ENCODE results near the gene AFTPH.

The AFTPH gene

DNA sequence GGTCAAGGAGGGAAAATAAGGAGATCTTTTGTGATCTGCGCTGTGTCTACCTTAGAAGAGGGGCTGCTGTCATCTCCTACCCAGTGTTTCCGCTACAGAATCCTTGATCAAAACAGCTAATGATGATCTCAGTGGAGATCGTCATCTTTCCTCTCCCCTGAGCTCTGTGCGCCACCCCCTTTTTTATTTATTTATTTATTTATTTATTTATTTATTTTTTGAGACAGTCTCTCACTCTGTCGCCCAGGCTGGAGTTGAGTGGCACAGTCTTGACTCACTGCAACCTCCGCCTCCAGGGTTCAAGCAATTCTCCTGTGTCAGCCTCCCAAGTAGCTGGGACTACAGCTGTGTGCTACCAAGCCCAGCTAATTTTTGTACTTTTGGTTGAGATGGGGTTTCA, 74.1 kb downstream of the AFTPH start:
- H3K4me3 ChIP-seq (ENCODE audit: low read length), result no peak overlapping the region
- H3K4me1 ChIP-seq (ENCODE audit: insufficient read depth, low read length), result no peaks in the 10 kb centered on the region
- H3K27me3 ChIP-seq (ENCODE audit: insufficient read depth, low read length), result no peaks in the 10 kb centered on the region

DNA sequence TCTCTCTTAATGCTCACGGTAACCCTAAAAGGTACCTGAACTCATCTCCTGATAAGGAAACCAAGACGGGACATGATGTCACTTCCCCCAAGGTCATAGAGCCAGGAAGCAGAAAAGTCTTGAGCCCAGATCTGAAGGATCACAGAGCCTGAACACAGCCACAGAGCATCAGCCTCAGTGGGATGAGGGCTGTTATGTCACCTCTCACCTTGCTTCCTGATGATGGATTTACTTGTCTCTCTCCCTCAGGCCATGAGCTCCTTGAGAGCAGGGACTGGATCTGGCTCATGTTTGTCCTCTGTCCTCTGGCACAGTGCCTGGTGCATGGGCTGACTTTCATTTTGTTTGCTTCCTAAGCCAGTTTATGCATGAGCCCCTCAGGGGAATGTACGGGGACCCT, 75.3 kb downstream of the AFTPH start:
- Histone ChIP-seq H3K4me1 (ENCODE audit: insufficient read depth, low read length) (no peaks in the 10 kb centered on the region), H3K36me3 (ENCODE audit: insufficient read depth, low read depth, low read length) (no peaks in the 10 kb centered on the region), H3K9me3 (ENCODE audit: insufficient read depth, low read depth, low read length) (no peaks in the 10 kb centered on the region), H3K9ac (ENCODE audit: low read depth, low read length) (no peak overlapping the region), H3K4me3 (ENCODE audit: low read length) (no peak overlapping the region), H3K27me3 (ENCODE audit: insufficient read depth, low read length) (no peaks in the 10 kb centered on the region), H3K27ac (ENCODE audit: low read length) (no peak overlapping the region)

More for the DNA sequence above, 74.1 kb downstream of the AFTPH start:
- Histone ChIP-seq H3K9ac (ENCODE audit: low read depth, low read length) (no peak overlapping the region), H3K27ac (ENCODE audit: low read length) (no peak overlapping the region), H3K36me3 (ENCODE audit: insufficient read depth, low read depth, low read length) (no peaks in the 10 kb centered on the region), H3K9me3 (ENCODE audit: insufficient read depth, low read depth, low read length) (no peaks in the 10 kb centered on the region)

DNA sequence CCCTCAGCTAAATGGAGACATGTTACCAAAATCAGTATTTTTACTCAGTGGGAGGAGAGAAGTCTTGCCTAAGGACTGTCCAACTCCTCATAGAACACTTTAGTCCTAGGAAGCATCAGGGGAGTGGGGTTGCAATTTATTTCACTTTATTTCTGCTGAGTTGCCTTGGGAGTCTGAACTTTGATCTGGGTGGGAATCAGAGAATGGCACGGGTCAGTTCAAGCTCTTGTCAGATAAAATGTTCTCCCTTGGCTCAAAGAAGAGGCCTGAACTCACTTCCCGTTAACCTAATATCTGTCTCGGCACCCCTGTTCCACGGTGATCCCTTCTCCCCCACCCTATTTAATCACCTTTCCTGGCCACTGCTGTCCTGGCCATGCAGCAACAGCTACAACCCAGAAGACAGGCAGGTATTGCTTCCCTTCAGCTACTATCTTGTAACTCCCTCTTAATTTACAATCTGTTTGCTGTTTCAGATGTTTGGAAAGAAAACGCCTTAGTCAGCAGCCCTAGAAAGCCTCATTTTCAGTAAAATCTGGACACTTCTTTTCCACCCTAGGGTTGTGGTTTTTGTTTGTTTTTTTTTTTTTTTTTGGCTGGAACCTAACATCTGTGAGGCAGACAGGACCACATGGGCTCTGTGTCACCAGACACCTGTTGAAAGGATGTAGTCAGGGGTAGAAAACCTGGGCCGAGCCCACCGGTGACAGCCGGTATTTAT, 77.1 kb downstream of the AFTPH start:
- no peaks in the 10 kb centered on the region for H3K27me3 ChIP-seq (ENCODE audit: insufficient read depth, low read length)

DNA sequence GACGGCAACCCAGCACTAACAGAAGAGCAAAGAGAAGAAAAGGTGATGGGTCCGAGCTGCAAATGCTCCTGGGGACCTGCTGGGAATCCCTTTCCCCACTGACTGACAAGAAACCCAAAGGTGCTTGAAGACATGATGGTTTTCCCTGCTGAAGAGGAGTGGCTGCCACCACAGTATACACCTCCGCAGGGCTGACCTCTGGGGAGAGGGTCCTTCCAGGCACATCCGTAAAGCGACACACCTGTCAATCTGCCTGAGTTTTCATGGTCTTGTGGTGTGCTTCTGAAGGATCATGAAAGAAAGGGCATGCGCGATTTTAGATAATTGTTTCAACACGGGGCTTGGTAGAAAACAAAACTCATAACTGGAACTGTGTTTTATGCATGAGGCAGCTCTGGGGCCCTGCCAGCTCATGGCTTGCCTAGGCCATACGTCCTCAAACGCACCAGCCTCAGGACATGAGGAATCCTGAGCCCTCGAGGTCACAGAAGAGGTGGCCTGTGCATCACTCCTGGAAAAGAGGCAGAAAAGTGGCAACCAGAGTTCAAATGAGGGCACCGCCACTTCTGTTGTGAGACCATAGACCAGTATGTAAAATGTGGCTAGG, 77.8 kb downstream of the AFTPH start:
- no peak overlapping the region for H3K27ac ChIP-seq (ENCODE audit: low read length)
- no peak overlapping the region for H3K4me3 ChIP-seq (ENCODE audit: low read length)
- no peaks in the 10 kb centered on the region for H3K9me3 ChIP-seq (ENCODE audit: insufficient read depth, low read depth, low read length)
- H3K27me3 ChIP-seq (ENCODE audit: insufficient read depth, low read length), result no peaks in the 10 kb centered on the region
- no peaks in the 10 kb centered on the region for H3K36me3 ChIP-seq (ENCODE audit: insufficient read depth, low read depth, low read length)
- no peaks in the 10 kb centered on the region for H3K4me1 ChIP-seq (ENCODE audit: insufficient read depth, low read length)
- no peak overlapping the region for H3K9ac ChIP-seq (ENCODE audit: low read depth, low read length)

More for the DNA sequence above, 77.1 kb downstream of the AFTPH start:
- Histone ChIP-seq H3K9ac (ENCODE audit: low read depth, low read length) (no peak overlapping the region), H3K4me1 (ENCODE audit: insufficient read depth, low read length) (no peaks in the 10 kb centered on the region), H3K4me3 (ENCODE audit: low read length) (no peak overlapping the region), H3K27ac (ENCODE audit: low read length) (no peak overlapping the region), H3K9me3 (ENCODE audit: insufficient read depth, low read depth, low read length) (no peaks in the 10 kb centered on the region), H3K36me3 (ENCODE audit: insufficient read depth, low read depth, low read length) (no peaks in the 10 kb centered on the region)

DNA sequence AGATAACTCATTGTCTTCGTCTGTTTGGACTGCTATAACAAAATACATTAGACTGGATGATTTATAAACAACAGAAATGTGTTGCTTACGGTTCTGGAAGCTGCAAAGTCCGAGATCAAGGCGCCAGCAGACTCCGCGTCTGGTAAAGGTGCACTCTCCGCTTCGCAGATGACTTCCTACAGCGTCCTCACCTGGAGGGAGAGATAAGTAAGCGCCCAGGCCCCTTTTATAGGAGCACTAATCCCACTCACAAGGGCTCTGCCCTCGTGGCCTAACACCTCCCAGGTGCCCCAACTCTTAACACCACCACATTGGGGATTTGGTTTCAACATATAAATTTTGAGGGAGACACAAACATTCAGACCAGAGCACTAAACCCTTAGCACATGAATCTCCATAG, 78.3 kb downstream of the AFTPH start:
- Histone ChIP-seq H3K9ac (ENCODE audit: low read depth, low read length) (no peak overlapping the region), H3K9me3 (ENCODE audit: insufficient read depth, low read depth, low read length) (no peaks in the 10 kb centered on the region), H3K27me3 (ENCODE audit: insufficient read depth, low read length) (no peaks in the 10 kb centered on the region), H3K4me1 (ENCODE audit: insufficient read depth, low read length) (no peaks in the 10 kb centered on the region), H3K36me3 (ENCODE audit: insufficient read depth, low read depth, low read length) (no peaks in the 10 kb centered on the region), H3K27ac (ENCODE audit: low read length) (no peak overlapping the region), H3K4me3 (ENCODE audit: low read length) (no peak overlapping the region)

DNA sequence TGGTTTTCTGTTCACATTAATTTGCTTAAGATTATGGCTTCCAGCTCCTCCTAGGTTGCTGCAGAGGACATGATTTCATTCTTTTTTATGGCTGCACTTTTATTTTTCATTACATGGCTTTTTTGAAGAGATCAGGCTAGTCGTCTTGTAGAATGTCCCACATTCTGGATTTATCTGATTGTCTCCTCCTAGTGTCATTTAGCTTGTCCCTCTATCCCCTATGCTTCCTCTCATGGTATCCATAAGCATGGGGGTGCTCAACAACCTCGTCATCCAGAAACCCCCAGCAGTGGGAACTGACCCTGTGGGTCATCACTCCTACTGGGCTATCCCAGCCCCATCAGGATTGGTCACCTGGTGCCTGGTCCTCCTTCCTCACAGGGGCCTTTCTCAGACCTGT, 80.0 kb downstream of the AFTPH start:
- no peak overlapping the region for H3K27ac ChIP-seq (ENCODE audit: low read length)
- no peaks in the 10 kb centered on the region for H3K9me3 ChIP-seq (ENCODE audit: insufficient read depth, low read depth, low read length)
- no peak overlapping the region for H3K4me3 ChIP-seq (ENCODE audit: low read length)
- no peak overlapping the region for H3K9ac ChIP-seq (ENCODE audit: low read depth, low read length)
- no peaks in the 10 kb centered on the region for H3K4me1 ChIP-seq (ENCODE audit: insufficient read depth, low read length)
- H3K27me3 ChIP-seq (ENCODE audit: insufficient read depth, low read length), result peaks cover 14% of the 10 kb centered on the region
- no peaks in the 10 kb centered on the region for H3K36me3 ChIP-seq (ENCODE audit: insufficient read depth, low read depth, low read length)

DNA sequence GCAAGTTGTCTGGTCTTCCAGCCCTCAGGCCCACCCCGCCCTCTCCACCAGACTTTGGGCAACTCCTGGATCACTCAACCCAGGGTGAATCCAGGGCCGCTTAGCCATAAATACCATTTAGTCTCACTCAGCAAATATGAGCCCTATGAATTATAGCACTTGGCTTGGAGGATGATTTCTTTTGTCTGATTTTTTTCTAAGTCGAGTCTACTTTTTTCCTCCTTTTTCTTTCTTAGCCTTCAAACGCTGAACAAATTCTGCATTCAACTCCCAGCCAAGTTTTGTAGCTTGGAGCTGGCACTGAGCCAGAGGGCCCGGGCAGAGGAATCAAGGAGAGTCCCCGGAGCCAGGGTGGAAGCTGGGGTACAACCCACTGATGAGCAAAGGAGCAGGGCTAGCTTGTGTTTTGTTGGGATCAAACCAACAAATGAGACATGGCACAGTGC, 80.9 kb downstream of the AFTPH start:
- Histone ChIP-seq H3K27ac (ENCODE audit: low read length) (no peak overlapping the region), H3K27me3 (ENCODE audit: insufficient read depth, low read length) (peaks cover 20% of the 10 kb centered on the region), H3K9ac (ENCODE audit: low read depth, low read length) (no peak overlapping the region), H3K9me3 (ENCODE audit: insufficient read depth, low read depth, low read length) (no peaks in the 10 kb centered on the region), H3K4me1 (ENCODE audit: insufficient read depth, low read length) (peaks cover 4% of the 10 kb centered on the region; the same call in 1 of the 2 replicates), H3K36me3 (ENCODE audit: insufficient read depth, low read depth, low read length) (no peaks in the 10 kb centered on the region), H3K4me3 (ENCODE audit: low read length) (no peak overlapping the region)

DNA sequence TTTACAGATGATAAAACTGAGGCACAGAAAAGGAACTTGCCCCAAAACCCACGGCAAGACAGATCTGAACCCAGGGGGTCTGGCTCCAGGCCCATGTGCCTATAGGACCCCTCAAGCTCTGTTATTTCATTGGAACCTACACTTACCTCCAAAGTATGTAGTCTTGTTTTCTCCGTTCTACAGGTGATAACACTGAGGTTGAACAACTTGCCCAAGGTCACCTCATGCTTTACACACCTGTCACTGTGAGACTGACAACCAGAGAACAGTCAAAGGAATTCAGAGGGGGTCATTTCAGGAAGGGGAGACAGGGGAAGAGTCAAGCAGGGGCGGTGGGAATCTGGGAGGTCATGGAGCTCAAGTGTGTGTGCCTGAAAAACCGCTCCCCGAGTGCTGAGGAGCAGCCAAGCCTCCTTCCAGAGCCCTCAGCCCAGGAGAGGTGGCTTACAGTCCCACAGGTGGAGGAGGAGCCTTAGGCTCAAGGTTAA, 81.9 kb downstream of the AFTPH start:
- no peak overlapping the region for H3K27ac ChIP-seq (ENCODE audit: low read length)
- peaks cover 4% of the 10 kb centered on the region; the same call in 1 of the 2 replicates for H3K4me1 ChIP-seq (ENCODE audit: insufficient read depth, low read length)
- no peaks in the 10 kb centered on the region for H3K9me3 ChIP-seq (ENCODE audit: insufficient read depth, low read depth, low read length)
- H3K9ac ChIP-seq (ENCODE audit: low read depth, low read length), result no peak overlapping the region
- H3K4me3 ChIP-seq (ENCODE audit: low read length), result no peak overlapping the region
- peaks cover 27% of the 10 kb centered on the region for H3K27me3 ChIP-seq (ENCODE audit: insufficient read depth, low read length)
- H3K36me3 ChIP-seq (ENCODE audit: insufficient read depth, low read depth, low read length), result no peaks in the 10 kb centered on the region

DNA sequence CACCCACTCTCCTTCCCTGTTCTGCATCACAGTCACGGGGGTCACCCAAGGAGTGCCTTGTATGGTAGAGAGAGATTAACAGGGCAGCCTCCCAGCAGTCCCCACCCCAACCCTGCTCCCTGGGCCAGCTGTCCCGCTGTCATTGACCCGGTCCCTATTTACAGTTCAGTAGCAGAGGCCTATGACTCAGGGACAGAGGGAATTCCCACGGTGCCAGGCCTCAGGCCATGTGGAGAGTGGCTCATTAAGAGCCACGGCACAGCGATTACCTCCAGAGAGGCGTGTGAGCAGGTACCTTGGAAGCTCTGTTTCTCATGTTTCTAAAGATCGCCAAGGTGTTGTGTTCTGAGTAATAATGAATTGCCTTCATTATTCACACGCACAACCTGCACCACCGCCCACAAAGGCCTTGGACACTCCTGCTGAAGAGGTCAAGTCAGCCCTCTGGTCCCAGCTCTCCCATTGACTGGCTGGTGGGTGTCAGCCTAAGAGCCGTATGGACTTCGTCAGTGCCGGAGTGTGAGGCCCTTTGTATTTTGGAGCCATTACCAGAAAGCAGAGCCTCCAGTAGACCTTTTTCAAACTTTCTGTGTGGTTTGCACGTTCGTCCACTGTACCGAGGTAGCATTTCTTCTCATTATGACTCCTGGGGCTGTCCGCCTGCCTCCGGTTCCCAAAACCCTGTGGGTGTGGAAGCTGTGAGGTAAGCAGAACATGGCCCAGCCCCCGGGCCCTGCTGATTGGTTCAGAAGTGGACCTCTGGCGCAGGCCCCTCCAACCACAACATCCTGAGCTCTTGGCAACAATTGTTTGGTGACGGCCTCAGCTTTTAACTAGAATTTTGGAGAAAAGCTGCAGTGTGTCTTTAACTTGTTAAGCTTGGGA, 82.6 kb downstream of the AFTPH start:
- Histone ChIP-seq H3K4me1 (ENCODE audit: insufficient read depth, low read length) (peaks cover 4% of the 10 kb centered on the region; the same call in 1 of the 2 replicates), H3K4me3 (ENCODE audit: low read length) (no peak overlapping the region), H3K36me3 (ENCODE audit: insufficient read depth, low read depth, low read length) (no peaks in the 10 kb centered on the region), H3K9me3 (ENCODE audit: insufficient read depth, low read depth, low read length) (no peaks in the 10 kb centered on the region), H3K9ac (ENCODE audit: low read depth, low read length) (no peak overlapping the region), H3K27ac (ENCODE audit: low read length) (no peak overlapping the region), H3K27me3 (ENCODE audit: insufficient read depth, low read length) (peaks cover 27% of the 10 kb centered on the region)

DNA sequence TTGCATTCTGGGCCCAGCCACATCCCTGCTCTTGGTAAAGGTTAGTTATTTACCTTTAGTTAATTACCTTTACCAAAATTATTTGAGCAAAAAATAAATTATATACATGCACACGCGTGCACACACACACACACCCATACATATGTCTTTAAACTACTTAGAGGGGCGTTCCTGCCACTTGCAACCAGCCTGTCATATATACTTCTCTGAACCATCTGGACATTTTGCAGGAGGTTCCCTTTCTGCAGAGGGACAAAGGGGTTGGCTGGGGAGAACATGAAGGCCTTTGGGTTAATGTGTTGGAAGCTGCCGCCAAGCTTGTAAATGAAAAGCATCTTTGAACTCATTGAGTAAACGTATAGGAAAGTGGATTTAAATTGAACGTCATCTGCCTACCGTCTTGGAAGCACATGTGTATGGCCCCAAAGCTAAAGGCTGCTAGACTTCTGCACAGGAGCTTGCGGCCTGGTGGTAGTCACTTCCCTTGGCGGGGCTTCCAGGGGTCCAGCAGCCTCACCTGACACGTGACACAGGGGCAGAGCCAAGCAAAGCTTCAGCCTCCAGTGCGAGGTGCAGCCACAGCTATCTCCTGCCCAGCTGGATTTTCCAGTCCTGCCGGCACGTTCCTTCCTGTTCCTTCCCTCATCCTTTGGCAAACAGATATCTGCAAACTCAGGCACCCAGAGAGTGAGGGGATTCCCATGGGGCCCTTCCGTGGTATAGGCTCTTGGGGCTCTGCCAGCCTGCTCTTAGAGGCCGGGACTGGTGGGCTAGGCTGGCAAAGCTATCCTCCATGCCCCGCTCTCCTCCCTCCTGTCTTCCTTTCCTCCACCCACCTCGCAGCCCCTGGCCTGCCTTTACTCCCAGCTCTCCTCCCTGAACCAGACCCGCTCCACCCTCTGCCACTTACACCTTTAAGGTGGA, 83.5 kb downstream of the AFTPH start:
- no peak overlapping the region for H3K9ac ChIP-seq (ENCODE audit: low read depth, low read length)
- H3K27me3 ChIP-seq (ENCODE audit: insufficient read depth, low read length), result peaks cover 27% of the 10 kb centered on the region
- no peaks in the 10 kb centered on the region for H3K36me3 ChIP-seq (ENCODE audit: insufficient read depth, low read depth, low read length)
- no peak overlapping the region for H3K4me3 ChIP-seq (ENCODE audit: low read length)
- H3K27ac ChIP-seq (ENCODE audit: low read length), result no peak overlapping the region
- no peaks in the 10 kb centered on the region for H3K9me3 ChIP-seq (ENCODE audit: insufficient read depth, low read depth, low read length)
- peaks cover 4% of the 10 kb centered on the region; the same call in 1 of the 2 replicates for H3K4me1 ChIP-seq (ENCODE audit: insufficient read depth, low read length)

DNA sequence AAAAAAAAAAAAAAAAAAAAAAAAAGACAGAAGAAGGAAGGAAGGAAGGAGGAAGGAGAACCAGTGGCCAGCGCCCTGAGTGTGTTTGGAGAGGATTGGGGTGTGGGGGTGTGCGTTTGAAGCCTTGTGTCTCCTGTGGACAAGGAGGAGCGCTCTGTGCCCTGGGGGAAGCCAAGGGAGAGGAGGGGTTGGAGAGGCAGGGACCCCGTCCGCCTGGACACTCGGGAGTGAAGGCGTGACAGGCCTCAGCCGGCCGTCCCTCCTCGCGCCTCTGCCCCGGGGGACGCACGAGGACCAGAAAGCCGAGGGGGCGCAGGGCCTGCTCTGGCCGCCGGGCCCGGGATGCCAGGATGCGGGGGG, 84.7 kb downstream of the AFTPH start:
- peaks cover 4% of the 10 kb centered on the region; the same call in 1 of the 2 replicates for H3K4me1 ChIP-seq (ENCODE audit: insufficient read depth, low read length)

More for the DNA sequence above, 84.7 kb downstream of the AFTPH start:
- Histone ChIP-seq H3K27me3 (ENCODE audit: insufficient read depth, low read length) (peaks cover 31% of the 10 kb centered on the region), H3K27ac (ENCODE audit: low read length) (no peak overlapping the region), H3K36me3 (ENCODE audit: insufficient read depth, low read depth, low read length) (no peaks in the 10 kb centered on the region), H3K9ac (ENCODE audit: low read depth, low read length) (no peak overlapping the region), H3K4me3 (ENCODE audit: low read length) (peak overlapping the region; percentile 82; the same call in 1 of the 2 replicates), H3K9me3 (ENCODE audit: insufficient read depth, low read depth, low read length) (no peaks in the 10 kb centered on the region)

Data from iPS-20b (cell line).